Esophagus squamous epithelium (tissue), 4 donors: Measurements from ENCODE around the gene CLCF1.

ENCODE experiments used
- CTCF ChIP-seq, 6 experiments: fragments of 450-650 bp in 4 of 6; fragments of 200-600 bp in 2 of 6; sonication (generic) in 2 of 6; IDR thresholded peaks; one replicate each; pipeline ENCODE4 v1.5.1; 2016 to 2019; ENCODE audit warnings: antibody characterized with exemption in 6 of 6, mild to moderate bottlenecking in 4 of 6, moderate library complexity in 4 of 6
- POLR2A ChIP-seq, 4 donors: fragments of 450-650 bp; IDR thresholded peaks; one replicate each; pipeline ENCODE4 v1.6.1; 2017; ENCODE audit warnings: antibody characterized with exemption in 4 of 4, mild to moderate bottlenecking in 4 of 4, moderate library complexity in 3 of 4

- TF ChIP-seq CTCF (IDR thresholded peaks at IDR 0.05): no peak
- TF ChIP-seq POLR2A (IDR thresholded peaks at IDR 0.05): no peak
These were observed 2.1 kb upstream of the CLCF1 start for GRCh38 chr11:67375320-67376055.
